T-helper 1 cell (primary cell): ENCODE data around the gene RSBN1L.
A peak's percentile ranks its signal among the peaks of the same experiment; 100 is the strongest.

Source experiments
- DNase-seq, 5 donors: peaks; one replicate each; pipeline ENCODE4 v3.0.0-alpha.2; 2012 to 2020

RSBN1L gene

DNA sequence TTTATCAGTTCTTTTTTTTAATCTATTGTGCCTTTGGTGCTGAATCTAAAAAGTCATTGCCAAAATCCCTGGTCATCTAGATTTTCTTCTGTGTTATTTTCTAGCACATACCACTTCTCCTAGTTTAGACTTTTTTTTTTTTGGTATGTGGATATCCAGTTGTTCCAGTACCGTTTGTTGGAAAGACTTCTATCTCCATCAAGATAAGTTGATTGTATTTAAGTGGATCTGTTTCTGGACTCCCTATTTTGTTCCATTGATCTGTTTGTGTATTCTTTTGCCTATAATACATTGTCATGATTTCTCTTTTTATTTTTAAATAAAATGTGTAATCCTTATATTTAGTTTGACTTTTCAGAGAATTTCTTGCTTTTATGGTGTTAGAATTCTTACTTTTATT, 35.5 kb downstream of the RSBN1L start:
- no peak for DNase-seq

DNA sequence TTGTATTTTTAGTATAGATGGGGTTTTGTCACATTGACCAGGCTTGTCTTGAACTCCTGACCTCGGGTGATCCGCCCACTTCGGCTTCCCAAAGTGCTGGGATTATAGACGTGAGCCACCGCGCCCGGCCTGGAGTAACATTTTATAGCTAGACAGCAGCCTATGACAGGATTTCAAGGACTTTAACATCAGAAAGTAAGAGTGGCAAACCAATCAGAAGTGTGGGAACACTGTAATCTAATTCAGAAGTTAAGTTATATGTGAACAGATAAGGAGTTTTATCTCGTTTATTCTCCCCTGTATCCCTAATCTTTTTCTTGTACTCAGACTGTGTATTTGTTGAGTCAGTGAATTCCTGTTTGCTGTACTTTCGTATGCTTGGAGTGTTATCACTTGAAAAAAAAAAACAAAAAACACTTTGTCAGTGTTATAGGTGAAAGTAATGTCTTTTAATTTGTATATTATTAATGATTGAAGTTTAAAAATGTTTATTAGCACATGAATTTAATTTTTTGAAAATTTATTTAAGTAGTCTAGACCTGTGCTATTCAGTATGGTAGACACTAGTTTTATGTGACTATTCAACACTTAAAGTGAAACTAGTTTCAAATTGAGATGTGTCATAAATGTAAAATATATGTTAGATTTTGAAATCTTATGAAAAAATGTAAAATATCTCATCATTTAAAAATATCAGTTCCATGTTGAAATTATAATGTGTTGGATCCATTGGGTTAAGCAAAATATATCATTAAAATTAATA, 38.6 kb downstream of the RSBN1L start:
- no peak for DNase-seq

DNA sequence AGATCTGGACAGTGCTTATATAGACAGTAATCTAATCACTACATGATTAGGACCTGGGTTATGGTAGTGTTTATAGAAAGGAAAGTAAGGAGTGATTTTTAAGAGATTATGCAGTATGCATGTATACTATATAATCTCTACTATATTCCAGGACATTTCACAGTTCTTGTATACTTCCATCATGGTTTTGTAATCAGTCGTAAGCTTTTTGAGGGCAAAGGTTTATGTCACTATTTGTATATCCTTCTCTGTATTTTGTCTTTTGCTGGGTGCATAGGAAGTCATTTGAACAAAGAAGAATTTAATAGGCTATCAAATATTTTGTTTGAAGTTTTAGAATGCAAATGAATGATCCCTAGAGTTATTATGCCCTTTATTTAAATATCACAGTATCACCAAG, 39.2 kb downstream of the RSBN1L start:
- DNase-seq = no peak

DNA sequence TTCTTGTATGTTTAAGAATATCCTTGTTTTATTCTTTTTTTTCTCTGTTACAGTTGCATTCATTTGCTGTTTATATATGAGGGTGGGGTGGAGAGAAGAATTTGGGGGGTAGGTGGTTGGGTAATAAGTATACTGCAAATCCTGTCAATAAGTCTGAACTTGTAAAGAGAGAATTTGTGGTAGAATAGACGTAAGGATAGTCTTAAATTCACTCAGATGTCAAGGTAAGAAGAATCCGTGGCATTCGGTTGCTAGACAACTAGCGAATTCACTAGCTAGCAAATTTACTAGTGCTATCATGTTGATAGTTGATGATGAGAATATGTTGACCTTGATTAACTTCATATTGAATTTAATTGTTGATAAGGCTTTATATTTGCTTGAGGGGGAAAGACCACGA, 40.7 kb downstream of the RSBN1L start:
- no peak for DNase-seq

GRCh38 chr7:77738382-77738781, 42.1 kb downstream of the RSBN1L start:
- DNase-seq = no peak

DNA sequence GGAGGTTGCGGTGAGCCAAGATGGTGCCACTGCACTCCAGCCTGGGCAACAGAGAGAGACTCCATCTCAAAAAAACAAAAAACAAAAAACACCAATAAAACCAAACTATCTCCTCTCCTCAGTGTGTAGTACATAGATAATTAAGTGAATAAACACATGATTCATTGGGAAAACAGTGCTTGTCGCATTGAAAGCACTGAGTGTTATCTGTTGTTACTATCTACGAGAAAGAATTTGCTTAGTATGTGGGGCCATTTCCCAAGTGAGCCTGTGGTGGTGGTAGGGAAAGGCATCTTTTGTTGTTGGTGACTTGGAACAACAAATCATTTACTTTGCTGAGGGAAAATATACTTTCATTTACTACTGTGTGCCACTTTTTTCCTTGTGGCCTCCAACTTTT, 42.6 kb downstream of the RSBN1L start:
- no peak for DNase-seq

DNA sequence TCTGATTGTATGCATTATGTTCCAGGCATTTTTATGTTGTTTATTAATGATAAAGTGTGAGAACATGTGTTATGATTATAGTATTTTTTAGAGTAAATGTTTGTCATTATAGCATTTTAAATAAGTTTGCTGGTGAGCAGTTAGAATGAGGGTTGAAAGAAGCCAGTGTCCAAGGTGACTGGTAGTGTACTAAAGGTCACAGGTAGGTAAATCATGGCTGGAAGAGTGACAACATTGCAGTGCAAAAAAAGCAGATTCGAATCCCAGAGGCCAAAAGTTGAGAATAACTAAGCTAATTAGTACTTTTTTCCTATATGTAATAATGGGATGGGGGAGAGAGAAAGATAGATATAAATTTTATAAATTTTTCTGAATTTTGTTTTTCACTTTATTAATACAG, 44.0 kb downstream of the RSBN1L start:
- no peak for DNase-seq

DNA sequence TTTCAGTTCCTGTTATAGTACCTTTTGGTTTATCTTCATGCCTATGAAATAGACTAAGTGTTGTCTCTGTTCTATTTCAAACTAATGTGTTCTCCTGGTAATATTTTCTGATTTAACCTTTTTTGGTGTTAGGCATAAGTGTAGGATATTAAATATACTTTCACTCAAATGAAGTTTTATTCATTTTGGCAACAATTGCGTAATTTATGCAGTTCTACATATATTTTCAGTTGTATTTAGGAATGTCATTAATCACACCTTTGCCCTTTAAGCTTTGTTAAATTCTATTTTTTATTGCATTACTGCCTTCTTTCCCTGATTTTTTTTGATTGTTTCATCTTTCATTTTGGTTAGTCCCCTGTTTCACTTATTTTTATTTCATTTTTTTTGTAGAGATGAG, 47.3 kb downstream of the RSBN1L start:
- no peak for DNase-seq

DNA sequence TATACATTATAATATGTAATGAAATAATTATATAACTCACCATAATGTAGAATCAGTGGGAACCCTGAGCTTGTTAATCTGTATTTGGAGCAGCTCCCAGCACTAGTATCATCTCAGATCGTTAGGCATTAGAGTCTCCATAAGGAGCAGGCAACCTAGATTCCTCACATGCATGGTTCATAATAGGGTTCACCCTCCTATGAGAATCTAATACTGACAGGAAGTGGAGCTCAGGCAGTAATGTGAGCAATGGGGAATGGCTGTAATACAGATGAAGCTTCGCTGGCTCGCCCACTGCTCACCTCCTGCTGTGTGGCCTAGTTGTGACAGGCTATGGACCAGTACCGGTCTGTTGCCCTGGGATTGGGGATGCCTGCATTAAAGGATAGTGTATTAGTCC, 49.5 kb downstream of the RSBN1L start:
- DNase-seq = no peak

DNA sequence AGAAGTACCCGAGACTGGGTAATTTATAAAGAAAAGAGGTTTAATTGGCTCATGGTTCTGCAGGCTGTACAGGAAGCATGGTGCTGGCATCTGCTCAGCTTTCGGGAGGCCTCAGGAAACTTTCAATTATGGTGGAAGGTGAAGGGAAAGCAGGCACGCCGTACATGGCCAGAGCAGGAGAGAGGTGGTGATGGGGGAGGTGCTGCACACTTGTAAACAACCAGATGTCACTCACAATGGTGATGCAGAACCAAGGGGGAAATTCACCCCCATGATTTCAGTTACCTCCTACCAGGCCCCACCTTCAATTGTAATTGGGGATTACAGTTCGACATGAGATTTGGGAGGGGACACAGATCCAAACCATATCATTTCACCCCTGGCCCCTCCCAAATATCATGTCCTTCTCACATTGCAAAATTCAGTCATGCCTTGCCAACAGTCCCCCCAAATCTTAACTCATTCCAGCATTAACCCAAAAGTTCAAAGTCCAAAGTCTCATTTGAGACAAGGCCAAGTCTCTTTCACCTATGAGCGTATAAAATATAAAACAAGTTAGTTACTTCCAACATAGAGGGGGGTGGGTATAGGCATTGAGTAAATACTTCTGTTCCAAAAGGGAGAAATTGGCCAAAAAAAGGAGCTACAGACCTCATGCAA, 50.0 kb downstream of the RSBN1L start:
- no peak for DNase-seq

DNA sequence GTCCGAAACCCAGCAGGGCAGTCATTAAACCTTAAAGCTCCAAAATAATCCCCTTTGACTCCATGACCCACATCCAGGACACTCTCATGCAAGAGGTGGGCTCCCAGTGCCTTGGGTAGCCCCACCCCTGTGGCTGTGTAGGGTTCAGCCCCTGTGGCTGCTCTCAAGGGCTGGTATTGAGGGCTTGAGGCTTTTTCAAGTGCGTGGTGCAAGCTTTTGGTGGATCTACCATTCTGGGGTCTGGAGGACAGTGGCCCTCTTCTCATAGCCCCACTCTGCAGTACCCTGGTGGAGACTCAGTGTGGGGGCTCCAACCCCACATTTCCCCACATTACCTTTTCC, 50.5 kb downstream of the RSBN1L start:
- no peak for DNase-seq

DNA sequence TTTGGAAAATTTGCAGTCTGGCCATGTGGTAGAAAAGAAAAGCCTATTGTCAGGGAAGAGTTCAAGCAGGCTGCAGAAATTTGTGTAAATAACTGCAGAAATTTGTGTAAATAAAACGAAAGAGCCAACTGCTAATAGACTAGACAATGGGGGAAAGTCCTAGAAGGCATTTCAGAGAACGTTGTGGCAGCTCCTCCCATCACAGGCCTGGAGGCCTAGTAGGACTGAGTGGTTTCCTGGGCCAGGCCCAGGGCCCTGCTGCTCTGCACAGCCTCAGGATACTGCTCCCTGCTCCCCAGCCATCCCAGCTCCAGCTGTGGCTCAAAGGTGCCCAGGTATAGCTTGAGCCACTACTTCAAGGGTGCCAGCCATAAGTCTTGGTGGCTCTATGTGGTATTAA, 50.9 kb downstream of the RSBN1L start:
- DNase-seq = no peak

GRCh38 chr7:77747718-77748117, 51.5 kb downstream of the RSBN1L start:
- no peak for DNase-seq

GRCh38 chr7:77752016-77752415, 55.8 kb downstream of the RSBN1L start:
- DNase-seq = no peak

- no peak for DNase-seq
Measured at GRCh38 chr7:77753173-77753572, 56.9 kb downstream of the RSBN1L start.

GRCh38 chr7:77757589-77757988, 61.3 kb downstream of the RSBN1L start:
- no peak for DNase-seq

- DNase-seq = peak; percentile 16 to 76 (median 59)
Measured at GRCh38 chr7:77759294-77759889, 63.1 kb downstream of the RSBN1L start.

- DNase-seq = no peak
Measured at GRCh38 chr7:77760809-77761453, 64.7 kb downstream of the RSBN1L start.

DNA sequence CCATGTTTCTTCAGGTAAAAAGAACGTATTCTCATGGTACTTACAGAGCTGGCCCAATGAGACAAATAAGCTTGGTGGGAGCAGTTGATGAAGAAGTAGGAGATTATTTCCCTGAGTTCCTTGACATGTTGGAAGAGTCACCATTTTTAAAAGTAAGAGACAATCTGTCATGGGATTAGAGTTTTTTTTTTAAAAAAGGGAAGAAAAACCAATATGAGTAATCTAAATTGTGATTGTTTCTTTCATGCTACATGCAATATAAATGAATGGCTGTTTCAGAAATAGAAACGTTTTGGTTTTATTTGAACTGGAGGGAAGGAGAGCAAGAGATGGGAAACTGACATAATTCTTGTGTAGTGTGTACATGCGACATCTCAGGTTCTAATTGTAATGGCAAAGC, 69.2 kb downstream of the RSBN1L start:
- DNase-seq = no peak

DNA sequence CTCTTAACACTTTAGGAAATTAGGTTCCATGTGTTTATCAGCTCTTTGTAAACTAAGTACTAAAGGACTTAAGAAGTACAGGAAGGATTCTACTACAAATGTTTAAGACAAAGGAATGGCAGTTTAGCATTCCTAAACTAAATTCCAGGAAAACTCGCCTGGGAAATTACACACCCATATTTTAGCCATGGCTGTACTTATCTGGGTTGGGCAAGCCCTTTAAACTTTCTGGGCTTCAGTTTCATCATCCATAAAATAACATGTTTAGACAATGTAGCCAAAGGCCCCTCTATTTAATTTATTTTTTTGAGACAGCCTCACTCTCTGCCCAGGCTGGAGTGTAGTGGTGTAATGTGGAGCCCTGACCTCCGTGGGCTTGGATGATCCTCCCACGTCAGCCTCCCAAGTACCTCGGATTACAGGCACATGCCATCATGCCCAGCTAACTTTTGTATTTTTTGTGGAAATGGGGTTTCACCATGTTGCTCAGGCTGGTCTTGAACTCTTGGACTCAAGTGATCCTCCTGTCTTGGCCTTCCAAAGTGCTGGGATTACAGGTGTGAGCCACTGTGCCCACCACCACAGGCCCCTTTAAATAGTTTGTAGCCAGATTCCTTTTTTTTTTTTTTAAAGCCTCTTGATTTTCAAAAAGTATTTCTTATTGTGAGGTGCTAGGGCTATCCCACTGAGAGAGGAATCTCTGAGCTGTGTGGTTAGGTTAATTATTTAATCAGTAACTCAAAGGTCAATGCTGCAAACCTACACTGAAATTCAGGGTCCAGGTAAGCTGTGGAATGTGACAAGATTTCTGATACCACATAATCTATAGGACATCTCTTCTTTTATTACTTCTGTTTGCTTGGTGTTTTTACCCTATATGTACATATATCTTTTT, 69.9 kb downstream of the RSBN1L start:
- no peak for DNase-seq

- no peak for DNase-seq
Measured at GRCh38 chr7:77766801-77767605, 70.7 kb downstream of the RSBN1L start.

- DNase-seq = no peak
Measured at GRCh38 chr7:77770316-77770715, 74.1 kb downstream of the RSBN1L start.
